EL (cell line): ENCODE measurements around the gene BCL2L15.
"Not testable (repeated sequence)": the region's sequence is repeated elsewhere in the genome, so short reads cannot be mapped to it uniquely, and the experiment has no call there.

ENCODE experiments used
- DNase-seq: peaks from one replicate; pipeline ENCODE4 v3.0.0-alpha.2; 2016

The BCL2L15 gene

GRCh38 chr1:113870778-113871177 is 16.6 kb downstream of the BCL2L15 start:
- DNase-seq, result no peak

- DNase-seq, result peak; percentile 59
These were observed 18.8 kb downstream of the BCL2L15 start for GRCh38 chr1:113868387-113869083.

- DNase-seq, result no peak
These were observed 25.7 kb downstream of the BCL2L15 start for GRCh38 chr1:113861641-113862040.

- peak; percentile 78 for DNase-seq
These were observed 26.5 kb downstream of the BCL2L15 start for GRCh38 chr1:113860891-113861290.

GRCh38 chr1:113859478-113860175 is 27.8 kb downstream of the BCL2L15 start:
- DNase-seq, result no peak

GRCh38 chr1:113858982-113859381 is 28.4 kb downstream of the BCL2L15 start:
- no peak for DNase-seq

GRCh38 chr1:113858418-113858817 is 29.0 kb downstream of the BCL2L15 start:
- DNase-seq, result no peak

GRCh38 chr1:113857776-113858175 is 29.6 kb downstream of the BCL2L15 start:
- no peak for DNase-seq

GRCh38 chr1:113856401-113856790 is 31.0 kb downstream of the BCL2L15 start:
- DNase-seq, result no peak

- no peak for DNase-seq
These were observed 31.6 kb downstream of the BCL2L15 start for GRCh38 chr1:113855630-113856400.

GRCh38 chr1:113854234-113854633 is 33.1 kb downstream of the BCL2L15 start:
- DNase-seq, result no peak

GRCh38 chr1:113852694-113853093 is 34.7 kb downstream of the BCL2L15 start:
- not testable (repeated sequence) for DNase-seq

GRCh38 chr1:113850127-113850796 is 37.1 kb downstream of the BCL2L15 start:
- no peak for DNase-seq

GRCh38 chr1:113849072-113849471 is 38.3 kb downstream of the BCL2L15 start:
- no peak for DNase-seq

- DNase-seq, result no peak
These were observed 40.9 kb downstream of the BCL2L15 start for GRCh38 chr1:113846391-113847035.

- DNase-seq, result no peak
These were observed 50.8 kb downstream of the BCL2L15 start for GRCh38 chr1:113836534-113836933.

GRCh38 chr1:113835686-113836290 is 51.6 kb downstream of the BCL2L15 start:
- DNase-seq, result peak; percentile 55

GRCh38 chr1:113834716-113835115 is 52.7 kb downstream of the BCL2L15 start:
- DNase-seq, result no peak
